HCT116 (cell line): ENCODE data around the gene ERC1. TPM values are rescaled to one million over a fixed set of nuclear protein-coding genes. Genes with fewer than 3 reads are reported as not detected.

Source experiments
- ATAC-seq: fragments of 200-7000 bp; cut with Tn5 transposase; 2 replicates; pipeline ENCODE4 v1.9.1; 2020; ENCODE audit warnings: mild to moderate bottlenecking, moderate library complexity
- BruUV-seq: library from RNA; stranded (reverse); fragments of 400-500 nt; replicated peaks from 2 replicates; lab custom pipeline; 2021; lab: Mats Ljungman, UMichigan
- CTCF ChIA-PET: fragments of 300-600 bp; sonication (Branson Sonifier 250); formaldehyde crosslinking; loops from one replicate; lab custom pipeline; 2021; ENCODE audit warnings: antibody characterized with exemption; lab: Charles Lee
- POLR2A ChIA-PET: fragments of 300-600, 350-600 bp; sonication (Branson Sonifier 250); formaldehyde crosslinking; loops from one replicate; lab custom pipeline; 2021; ENCODE audit warnings: antibody characterized with exemption; lab: Charles Lee
- RAD21 ChIA-PET, 2 experiments: fragments of 300-600 bp; sonication (Branson Sonifier 250); formaldehyde crosslinking; loops; one replicate each; lab custom pipeline; 2023; ENCODE audit warnings: low total read pairs in 2 of 2; ENCODE audit not compliant: uncharacterized antibody in 2 of 2, unreplicated experiment in 2 of 2, low non-redundant PET in 1 of 2; lab: Charles Lee
- DNase-seq: peaks from one replicate; pipeline ENCODE4 v3.0.0-alpha.2; 2010; ENCODE audit warnings: low read depth, low spot score
- H2AFZ ChIP-seq: fragments of 200-600 bp; shearing (Covaris generic), sonication (generic); 2 replicates; pipeline ENCODE4 v1.6.1; 2017; ENCODE audit warnings: low read depth, mixed run types, mixed read lengths, antibody characterized with exemption, low read length; ENCODE audit not compliant: poor library complexity, severe bottlenecking
- H3K27ac ChIP-seq: 2 replicates; pipeline ENCODE4 v1.5.1; 2012; ENCODE audit warnings: low read depth, low read length
- H3K27me3 ChIP-seq: fragments of 200-600 bp; sonication (generic); 2 replicates; pipeline ENCODE4 v1.6.1; 2016; ENCODE audit warnings: mixed run types, low read length, mixed read lengths; ENCODE audit not compliant: insufficient read depth
- H3K36me3 ChIP-seq, 2 experiments: fragments of 200-500 bp in 1 of 2; fragments of 200-600 bp in 1 of 2; sonication (Bioruptor generic) in 1 of 2; sonication (generic) in 1 of 2; 2 replicates each; pipeline versions ENCODE4 v1.5.1 to v1.6.1; 2014 to 2016; ENCODE audit warnings: low read length in 2 of 2, inconsistent platforms in 1 of 2, mixed read lengths in 1 of 2, mixed run types in 1 of 2; ENCODE audit not compliant: insufficient read depth in 2 of 2, control insufficient read depth in 1 of 2
- H3K4me1 ChIP-seq, 2 experiments: fragments of 200-600 bp in 1 of 2; sonication (generic) in 1 of 2; 2 replicates each; pipeline versions ENCODE4 v1.5.1 to v1.6.1; 2012 to 2017; ENCODE audit warnings: low read length in 2 of 2, inconsistent platforms in 1 of 2, mild to moderate bottlenecking in 1 of 2, mixed read lengths in 1 of 2, mixed run types in 1 of 2, moderate library complexity in 1 of 2; ENCODE audit not compliant: insufficient read depth in 2 of 2, control insufficient read depth in 1 of 2
- H3K4me2 ChIP-seq: fragments of 200-600 bp; sonication (generic); 2 replicates; pipeline ENCODE4 v1.6.1; 2017; ENCODE audit warnings: mixed run types, low read length, mixed read lengths
- H3K4me3 ChIP-seq, 2 experiments: fragments of 200-600 bp in 1 of 2; sonication (generic) in 1 of 2; replicated peaks in 1 of 2; 2 replicates each; pipeline ENCODE4 v1.5.1; 2011 to 2016; ENCODE audit warnings: low read length in 2 of 2, control low read depth in 1 of 2, low read depth in 1 of 2, mild to moderate bottlenecking in 1 of 2, mixed read lengths in 1 of 2, mixed run types in 1 of 2
- H3K79me2 ChIP-seq: fragments of 200-600 bp; sonication (generic); 2 replicates; pipeline ENCODE4 v1.6.1; 2017; ENCODE audit warnings: mild to moderate bottlenecking, mixed run types, low read length, moderate library complexity, mixed read lengths; ENCODE audit not compliant: insufficient read depth
- H3K9ac ChIP-seq: fragments of 200-600 bp; sonication (generic); 2 replicates; pipeline ENCODE4 v1.6.1; 2016; ENCODE audit warnings: low read length, mixed read lengths
- H3K9me2 ChIP-seq: fragments of 200-600 bp; sonication (generic), shearing (Covaris generic); 2 replicates; pipeline ENCODE4 v1.6.1; 2017; ENCODE audit warnings: mixed run types, mild to moderate bottlenecking, moderate library complexity; ENCODE audit not compliant: insufficient read depth
- H3K9me3 ChIP-seq, 2 experiments: fragments of 200-500 bp in 1 of 2; fragments of 200-600 bp in 1 of 2; sonication (Bioruptor generic) in 1 of 2; sonication (generic) in 1 of 2; 2 replicates each; pipeline ENCODE4 v1.6.1; 2014 to 2017; ENCODE audit warnings: low read length in 2 of 2, mixed read lengths in 2 of 2, inconsistent platforms in 1 of 2, low read depth in 1 of 2, mild to moderate bottlenecking in 1 of 2, mixed run types in 1 of 2, moderate library complexity in 1 of 2; ENCODE audit not compliant: control insufficient read depth in 1 of 2, insufficient read depth in 1 of 2
- H4K20me1 ChIP-seq: fragments of 200-600 bp; sonication (generic), shearing (Covaris generic); 2 replicates; pipeline ENCODE4 v1.6.1; 2017; ENCODE audit warnings: mixed run types, mild to moderate bottlenecking, moderate library complexity; ENCODE audit not compliant: insufficient read depth
- ATF3 ChIP-seq: IDR thresholded peaks from 2 replicates; pipeline ENCODE4 v1.6.1; 2012
- CBX3 ChIP-seq: IDR thresholded peaks from 2 replicates; pipeline ENCODE4 v1.6.1; 2012; ENCODE audit warnings: low read depth
- CTCF ChIP-seq, 3 experiments: fragments of 200-600 bp in 1 of 3; sonication (generic) in 1 of 3; IDR thresholded peaks in 2 of 3; conservative IDR thresholded peaks in 1 of 3; 2 replicates each; pipeline ENCODE4 v1.5.1; 2012 to 2017; ENCODE audit warnings: low read depth in 2 of 3, low read length in 2 of 3, antibody characterized with exemption in 1 of 3, borderline replicate concordance in 1 of 3, control low read depth in 1 of 3, mild to moderate bottlenecking in 1 of 3, mixed read lengths in 1 of 3, mixed run types in 1 of 3, moderate library complexity in 1 of 3; ENCODE audit not compliant: insufficient read depth in 1 of 3
- EGR1 ChIP-seq: IDR thresholded peaks from 2 replicates; pipeline ENCODE4 v1.6.1; 2012; ENCODE audit warnings: low read depth
- EZH2 ChIP-seq: fragments of 200-600 bp; sonication (generic); IDR thresholded peaks from 2 replicates; pipeline ENCODE4 v1.6.1; 2017; ENCODE audit warnings: antibody characterized with exemption, mixed run types
- EZH2phosphoT487 ChIP-seq: fragments of 200-600 bp; IDR thresholded peaks from 2 replicates; pipeline ENCODE4 v1.6.1; 2018; ENCODE audit warnings: antibody characterized with exemption, borderline replicate concordance
- RAD21 ChIP-seq: IDR thresholded peaks from 2 replicates; pipeline ENCODE4 v1.6.1; 2012; ENCODE audit warnings: low read depth, mild to moderate bottlenecking
- REST ChIP-seq: IDR thresholded peaks from 2 replicates; pipeline ENCODE4 v1.6.1; 2012; ENCODE audit warnings: low read depth
- TCF7L2 ChIP-seq: IDR thresholded peaks from 2 replicates; pipeline ENCODE4 v1.7.0; 2011; ENCODE audit warnings: borderline replicate concordance, inconsistent platforms; ENCODE audit not compliant: insufficient read depth, insufficient read length; ENCODE audit errors: extremely low read depth
- YY1 ChIP-seq: IDR thresholded peaks from 2 replicates; pipeline ENCODE4 v1.6.1; 2011; ENCODE audit warnings: low read length, low read depth, moderate library complexity, mild to moderate bottlenecking; ENCODE audit not compliant: insufficient replicate concordance; ENCODE audit errors: extremely low read depth
- ZBTB33 ChIP-seq: IDR thresholded peaks from 2 replicates; pipeline ENCODE4 v1.6.1; 2011; ENCODE audit warnings: mild to moderate bottlenecking, low read length, moderate library complexity; ENCODE audit not compliant: insufficient replicate concordance; ENCODE audit errors: extremely low read depth
- intact Hi-C: fragments of 100-400 bp; cut with micrococcal nuclease; formaldehyde crosslinking; loops from 2 replicates; pipeline ENCODE4 v1.10.0; 2022
- total RNA-seq: library from RNA; stranded (reverse); gene quantifications from one replicate; pipeline ENCODE4 v1.2.1, GENCODE V29; 2021; ENCODE audit not compliant: unreplicated experiment

The ERC1 gene
- total RNA-seq, 1 experiment from 2014 or later: 41.9 TPM

- no peaks in the 10 kb centered on the region for H3K9me2 ChIP-seq
- no peak overlapping the region for H3K4me2 ChIP-seq
- ChIA-PET RAD21 (no interaction called here), CTCF (no interaction called here), POLR2A (no interaction called here)
- H4K20me1 ChIP-seq: no peaks in the 10 kb centered on the region
- BruUV-seq: no TSS peak
- H3K4me1 ChIP-seq: peaks cover 0 to 11% of the 10 kb centered on the region in 2 experiments; a peak in 1 of 4 replicates
- no peak overlapping the region for H3K9ac ChIP-seq
- DNase-seq: no peak
- no peaks in the 10 kb centered on the region for H3K9me3 ChIP-seq
- ATAC-seq: no peak
- H3K27me3 ChIP-seq: no peaks in the 10 kb centered on the region
- no peak overlapping the region for H2AFZ ChIP-seq
- H3K36me3 ChIP-seq: no peaks in the 10 kb centered on the region
- intact Hi-C loops: no loop called here
- no peak overlapping the region for H3K4me3 ChIP-seq
- H3K27ac ChIP-seq: no peak overlapping the region
- TF ChIP-seq EZH2phosphoT487 (no peak), TCF7L2 (no peak), CTCF (IDR thresholded peaks at IDR 0.05 in 2 of 3, conservative IDR thresholded peaks at IDR 0.05 in 1 of 3; ENCODE audit: borderline replicate concordance in 1 of 3, insufficient read depth in 1 of 3, low read depth in 2 of 3, low read length in 2 of 3) (no peak), ATF3 (no peak), CBX3 (no peak), RAD21 (no peak), ZBTB33 (no peak), EZH2 (no peak), REST (no peak), YY1 (no peak), EGR1 (no peak)
- TF ChIP-seq, all 23 proteins: peak for 0
- no peaks in the 10 kb centered on the region for H3K79me2 ChIP-seq
Measured at GRCh38 chr12:1497161-1497560, 506.1 kb downstream of the ERC1 start.
